ENCODE data around the gene SLC35E4. TPM values are rescaled to one million over a fixed set of nuclear protein-coding genes. Genes with fewer than 3 reads are reported as not detected.

The SLC35E4 gene
- total and polyA plus RNA-seq, 2 experiments from 2014 or later = 8.2 to 12.2 TPM

DNA sequence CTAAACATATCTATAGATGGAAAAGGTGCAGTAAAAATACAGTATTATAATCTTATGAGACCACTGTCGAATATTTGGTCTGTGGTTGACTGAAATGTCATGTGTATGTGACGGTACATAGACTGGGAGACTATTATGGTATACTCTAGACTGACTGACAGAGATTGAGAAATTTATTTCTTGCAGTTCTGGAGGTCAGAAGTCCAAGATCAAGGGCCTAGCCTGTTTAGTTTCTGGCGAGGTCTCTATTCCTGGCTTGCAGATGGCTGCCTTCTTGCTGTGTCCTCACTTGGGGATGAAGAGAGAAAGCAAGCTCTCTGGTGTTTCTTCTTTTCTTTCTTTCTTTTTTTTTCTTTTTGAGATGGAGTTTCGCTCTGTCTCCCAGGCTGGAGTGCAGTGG, 51.8 kb downstream of the SLC35E4 start:
- H3K4me3 ChIP-seq = no peak overlapping the region
- no peaks in the 10 kb centered on the region for H3K36me3 ChIP-seq
- H3K4me1 ChIP-seq (ENCODE audit: low read depth) = no peaks in the 10 kb centered on the region
- DNase-seq (ENCODE audit: low read depth in 1 of 2, low spot score in 1 of 2) = no peak
- TF ChIP-seq CTCF (IDR thresholded peaks at IDR 0.05; ENCODE audit: low read depth, low read length) = no peak
- H3K27ac ChIP-seq = no peak overlapping the region
- H3K9me3 ChIP-seq (ENCODE audit: low read depth) = no peaks in the 10 kb centered on the region
- no peaks in the 10 kb centered on the region for H3K27me3 ChIP-seq

DNA sequence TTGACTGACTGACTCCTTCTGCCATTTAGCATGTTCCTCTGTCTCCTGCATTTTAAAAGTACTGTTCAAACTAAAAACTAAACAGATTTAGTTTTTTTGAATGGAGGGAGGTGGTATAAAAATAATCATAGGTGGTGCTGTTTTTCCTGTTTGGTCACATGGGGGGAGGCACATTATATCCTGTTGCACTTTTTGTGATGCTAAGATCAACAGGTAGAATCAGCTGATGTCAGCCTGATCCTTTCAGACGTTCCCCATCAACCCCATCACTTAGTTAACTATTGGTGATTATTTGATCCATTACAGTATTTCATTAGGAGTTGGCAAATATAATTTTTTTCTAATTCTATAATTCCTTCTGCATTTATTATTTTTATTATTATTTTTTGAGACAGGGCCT, 54.0 kb downstream of the SLC35E4 start:
- H3K27ac ChIP-seq = no peak overlapping the region
- no peaks in the 10 kb centered on the region for H3K9me3 ChIP-seq (ENCODE audit: low read depth)
- H3K4me1 ChIP-seq (ENCODE audit: low read depth) = no peaks in the 10 kb centered on the region
- no peaks in the 10 kb centered on the region for H3K27me3 ChIP-seq
- no peak overlapping the region for H3K4me3 ChIP-seq
- DNase-seq (ENCODE audit: low read depth in 1 of 2, low spot score in 1 of 2) = no peak
- H3K36me3 ChIP-seq = no peaks in the 10 kb centered on the region
- no peak for TF ChIP-seq CTCF (IDR thresholded peaks at IDR 0.05; ENCODE audit: low read depth, low read length)

DNA sequence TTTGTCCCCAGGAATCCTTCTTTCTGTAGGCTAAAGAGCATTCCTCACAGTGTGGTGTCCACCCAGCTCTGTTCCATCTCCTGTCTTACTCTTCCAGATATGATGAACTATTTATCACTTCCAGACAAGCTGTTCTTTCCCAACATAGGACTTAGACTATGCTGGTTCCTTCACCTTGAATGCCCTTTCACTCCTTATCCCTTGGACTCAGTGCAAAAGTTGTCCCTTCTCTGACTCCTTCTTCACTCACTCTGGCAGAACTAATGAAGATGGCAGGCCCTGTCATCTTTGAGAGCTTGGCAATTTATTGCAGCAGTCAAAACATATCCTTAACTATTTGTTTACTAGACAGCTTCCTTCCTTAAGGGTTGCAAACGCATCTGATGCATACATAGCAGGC, 55.6 kb downstream of the SLC35E4 start:
- Histone ChIP-seq H3K4me3 (no peak overlapping the region), H3K9me3 (ENCODE audit: low read depth) (no peaks in the 10 kb centered on the region), H3K27ac (no peak overlapping the region), H3K27me3 (peaks cover 8% of the 10 kb centered on the region), H3K36me3 (no peaks in the 10 kb centered on the region), H3K4me1 (ENCODE audit: low read depth) (peaks cover 8% of the 10 kb centered on the region)
- DNase-seq (ENCODE audit: low read depth in 1 of 2, low spot score in 1 of 2) = no peak
- no peak for TF ChIP-seq CTCF (IDR thresholded peaks at IDR 0.05; ENCODE audit: low read depth, low read length)

- Histone ChIP-seq H3K4me3 (peak overlapping the region; percentile 47), H3K9me3 (ENCODE audit: low read depth) (no peaks in the 10 kb centered on the region), H3K4me1 (ENCODE audit: low read depth) (peaks cover 10% of the 10 kb centered on the region), H3K27me3 (peaks cover 17% of the 10 kb centered on the region), H3K27ac (peak overlapping the region; percentile 7), H3K36me3 (no peaks in the 10 kb centered on the region)
- TF ChIP-seq CTCF (IDR thresholded peaks at IDR 0.05; ENCODE audit: low read depth, low read length) = no peak
- peak; percentile 14 to 70 for DNase-seq (ENCODE audit: low read depth in 1 of 2, low spot score in 1 of 2)
Observed at GRCh38 chr22:30694171-30694639, 58.6 kb downstream of the SLC35E4 start.

DNA sequence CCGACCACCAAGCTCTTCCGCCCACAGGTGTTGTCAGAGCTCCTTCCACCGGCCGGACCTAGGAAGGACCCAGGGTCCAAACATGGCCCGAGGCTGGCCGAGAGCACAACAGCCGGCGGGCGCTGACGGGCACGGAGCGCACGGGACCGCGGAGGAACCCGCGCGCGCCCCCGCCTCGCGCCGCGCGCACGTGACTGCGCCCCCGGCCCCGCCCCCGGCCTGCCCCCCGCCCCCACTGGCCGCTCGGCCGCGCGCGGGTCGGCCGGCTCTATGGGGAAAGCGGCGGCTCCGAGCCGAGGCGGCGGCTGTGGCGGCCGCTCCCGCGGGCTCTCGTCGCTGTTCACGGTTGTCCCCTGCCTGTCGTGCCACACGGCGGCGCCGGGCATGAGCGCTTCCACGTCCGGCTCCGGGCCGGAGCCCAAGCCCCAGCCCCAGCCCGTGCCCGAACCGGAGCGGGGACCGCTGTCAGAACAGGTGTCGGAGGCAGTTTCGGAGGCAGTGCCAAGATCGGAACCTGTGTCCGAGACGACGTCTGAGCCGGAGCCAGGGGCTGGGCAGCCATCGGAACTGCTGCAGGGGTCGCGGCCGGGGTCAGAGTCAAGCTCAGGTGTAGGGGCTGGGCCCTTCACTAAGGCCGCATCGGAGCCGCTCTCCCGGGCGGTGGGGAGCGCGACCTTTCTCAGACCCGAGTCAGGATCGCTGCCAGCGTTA, 59.2 kb downstream of the SLC35E4 start, which contains the start of gene OSBP2:
TSS of gene OSBP2 (plus strand) at position 235 of the 711 bp plus-strand sequence. CDS start at position 271, 36 bp downstream.
- H3K4me3 ChIP-seq = peak within 1 kb of the TSS; percentile 49
- H3K9me3 ChIP-seq (ENCODE audit: low read depth) = no peaks in the 10 kb centered on the region
- peak; percentile 6 to 77 for DNase-seq (ENCODE audit: low read depth in 1 of 2, low spot score in 1 of 2)
- no peaks in the 10 kb centered on the region for H3K36me3 ChIP-seq
- H3K27ac ChIP-seq = peak within 1 kb of the TSS; percentile 7
- peaks cover 17% of the 10 kb centered on the region for H3K27me3 ChIP-seq
- no peak for TF ChIP-seq CTCF (IDR thresholded peaks at IDR 0.05; ENCODE audit: low read depth, low read length)
- H3K4me1 ChIP-seq (ENCODE audit: low read depth) = peaks cover 10% of the 10 kb centered on the region
